GM13977 (cell line): ENCODE measurements around the gene SMIM29.
"Not testable (repeated sequence)": the region's sequence is repeated elsewhere in the genome, so short reads cannot be mapped to it uniquely, and the experiment has no call there.

ENCODE experiments used
- DNase-seq: peaks from one replicate; pipeline ENCODE4 v3.0.0; 2012; ENCODE audit warnings: low spot score
- in situ Hi-C: fragments of 300-500 bp; cut with MboI; formaldehyde crosslinking; loops from one replicate; pipeline ENCODE4 v1.12.0; 2022; ENCODE audit warnings: low sequenced_read_pairs, low pct_unique_long_range_greater_than_20kb, mixed read lengths, inconsistent platforms; ENCODE audit not compliant: unreplicated experiment
- TF ChIP-seq, protein P1 (sequence below): IDR thresholded peaks from 2 replicates; pipeline ENCODE4 v1.5.1; 2012; ENCODE audit warnings: mild to moderate bottlenecking, control low read depth; ENCODE audit not compliant: insufficient read depth; ENCODE audit errors: extremely low read depth, missing control alignments

Gene SMIM29

DNA sequence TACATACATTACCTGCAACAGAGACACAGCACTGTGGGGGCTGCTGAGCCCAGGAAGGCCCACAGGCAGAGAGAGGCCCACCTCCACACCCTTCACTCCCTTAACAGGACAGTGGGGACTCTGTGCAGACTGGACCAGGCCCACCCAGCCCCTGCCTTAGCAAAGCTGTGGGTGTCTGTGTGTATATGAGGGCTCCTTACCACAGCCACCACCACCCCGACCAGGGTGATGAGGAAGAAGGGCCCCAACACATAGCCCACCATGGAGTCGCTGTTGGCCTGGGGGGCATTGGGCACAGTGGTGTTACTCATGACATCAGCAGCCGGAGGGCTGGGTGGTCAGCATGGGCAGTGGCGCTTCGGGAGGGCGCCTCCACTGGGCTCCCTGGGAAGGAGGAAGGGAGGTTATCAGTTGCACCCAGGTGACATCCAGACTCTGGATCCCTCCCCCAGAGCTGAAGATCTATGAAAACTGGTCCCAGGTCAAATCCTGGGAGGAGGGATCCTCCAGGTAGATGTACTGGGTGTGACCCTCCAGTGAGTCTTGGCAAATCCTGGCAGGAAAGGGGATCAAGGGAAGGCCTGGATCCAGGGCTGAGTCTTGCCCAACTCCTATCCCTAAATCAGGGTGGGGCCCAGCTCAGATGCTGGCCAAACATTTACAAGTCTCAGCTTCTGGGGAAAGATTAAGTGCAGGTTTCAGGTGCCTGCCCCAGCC, 1.2 kb downstream of the SMIM29 start:
- peak; percentile 17 for DNase-seq
- TF ChIP-seq, protein P1, sequence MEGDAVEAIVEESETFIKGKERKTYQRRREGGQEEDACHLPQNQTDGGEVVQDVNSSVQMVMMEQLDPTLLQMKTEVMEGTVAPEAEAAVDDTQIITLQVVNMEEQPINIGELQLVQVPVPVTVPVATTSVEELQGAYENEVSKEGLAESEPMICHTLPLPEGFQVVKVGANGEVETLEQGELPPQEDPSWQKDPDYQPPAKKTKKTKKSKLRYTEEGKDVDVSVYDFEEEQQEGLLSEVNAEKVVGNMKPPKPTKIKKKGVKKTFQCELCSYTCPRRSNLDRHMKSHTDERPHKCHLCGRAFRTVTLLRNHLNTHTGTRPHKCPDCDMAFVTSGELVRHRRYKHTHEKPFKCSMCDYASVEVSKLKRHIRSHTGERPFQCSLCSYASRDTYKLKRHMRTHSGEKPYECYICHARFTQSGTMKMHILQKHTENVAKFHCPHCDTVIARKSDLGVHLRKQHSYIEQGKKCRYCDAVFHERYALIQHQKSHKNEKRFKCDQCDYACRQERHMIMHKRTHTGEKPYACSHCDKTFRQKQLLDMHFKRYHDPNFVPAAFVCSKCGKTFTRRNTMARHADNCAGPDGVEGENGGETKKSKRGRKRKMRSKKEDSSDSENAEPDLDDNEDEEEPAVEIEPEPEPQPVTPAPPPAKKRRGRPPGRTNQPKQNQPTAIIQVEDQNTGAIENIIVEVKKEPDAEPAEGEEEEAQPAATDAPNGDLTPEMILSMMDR = no peak
- in situ Hi-C loops = loop anchor here (25.0 kb wide), 1 partner anchor 365 kb away; no protein-coding TSS in a partner anchor

DNA sequence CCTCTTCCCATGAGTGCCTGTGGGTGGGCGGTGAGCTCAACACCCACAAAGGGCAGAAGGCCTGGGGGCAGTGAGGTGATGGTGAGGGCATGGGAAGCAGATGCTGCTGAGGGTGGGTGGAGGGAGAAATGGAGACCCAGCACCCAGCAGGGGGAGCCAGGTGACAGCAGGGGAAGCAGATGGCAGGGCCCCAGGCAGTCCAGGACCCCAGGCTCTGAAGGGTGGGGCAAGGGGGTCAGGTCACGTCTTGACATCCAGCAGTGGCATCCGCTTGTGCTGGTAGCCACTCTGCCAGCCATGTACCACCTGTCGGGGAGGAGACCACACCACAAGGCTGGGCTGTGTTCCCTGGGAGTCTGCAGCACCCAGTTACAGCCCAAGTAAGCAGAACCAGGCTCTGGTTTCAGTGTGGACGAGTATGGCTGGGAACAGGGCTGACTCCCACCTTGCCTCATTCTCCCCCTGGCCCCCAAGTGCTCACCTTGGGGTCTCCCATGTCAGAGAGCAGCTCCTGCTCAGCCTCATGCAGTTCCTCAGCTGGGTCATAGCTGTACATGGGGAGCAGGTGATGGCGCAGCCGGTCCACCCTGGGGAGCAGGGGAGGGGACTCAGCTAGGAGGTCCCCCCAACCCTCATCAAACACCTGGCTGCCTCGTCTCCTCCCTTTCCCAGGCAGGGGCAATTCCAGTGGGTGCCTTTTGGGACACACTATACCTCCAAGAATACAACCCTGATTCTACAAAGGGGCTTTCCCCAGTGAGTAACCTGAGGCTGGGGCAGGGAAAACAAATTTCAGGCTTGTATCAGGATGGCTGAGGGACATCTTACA, 2.0 kb downstream of the SMIM29 start:
- peak; percentile 70 for DNase-seq
- in situ Hi-C loops = loop anchor here (25.0 kb wide), 1 partner anchor 366 kb away; no protein-coding TSS in a partner anchor
- TF ChIP-seq, protein P1 = peak; percentile 73

- DNase-seq = no peak
- in situ Hi-C loops = loop anchor here (25.0 kb wide), 1 partner anchor 366 kb away; no protein-coding TSS in a partner anchor
- TF ChIP-seq, protein P1 = no peak
Measured at GRCh38 chr6:34246249-34246562, 2.6 kb downstream of the SMIM29 start.

GRCh38 chr6:34245761-34246140, 3.1 kb downstream of the SMIM29 start:
- not testable (repeated sequence) for DNase-seq
- in situ Hi-C loops = loop anchor here (25.0 kb wide), 1 partner anchor 367 kb away; no protein-coding TSS in a partner anchor

- in situ Hi-C loops = loop anchor here (25.0 kb wide), 1 partner anchor 367 kb away; no protein-coding TSS in a partner anchor
- DNase-seq = not testable (repeated sequence)
Measured at GRCh38 chr6:34245032-34245760, 3.6 kb downstream of the SMIM29 start.

- TF ChIP-seq, protein P1 = peak; percentile 42
- in situ Hi-C loops = loop anchor here (25.0 kb wide), 1 partner anchor 368 kb away; no protein-coding TSS in a partner anchor
- no peak for DNase-seq
Measured at GRCh38 chr6:34243901-34244884, 4.6 kb downstream of the SMIM29 start.
